ENCODE measurements around the gene NOL6. TPM values are rescaled to one million over a fixed set of nuclear protein-coding genes. Genes with fewer than 3 reads are reported as not detected.
"Not testable (repeated sequence)": the region's sequence is repeated elsewhere in the genome, so short reads cannot be mapped to it uniquely, and the experiment has no call there.

The NOL6 gene
- polyA plus RNA-seq, 1 experiment = 34.7 TPM

- TF ChIP-seq CTCF (IDR thresholded peaks at IDR 0.05; ENCODE audit: low read depth, low read length) = no peak
- CTCF ChIA-PET = interaction anchor here (4.3 kb wide), 1 partner anchor 14 kb away, joined by 17 read pairs; no protein-coding TSS in a partner anchor
- H3K4me3 ChIP-seq (ENCODE audit: low read depth, low read length) = no peak overlapping the region
- H3K9me3 ChIP-seq (ENCODE audit: control insufficient read depth, insufficient read depth, low read length) = no peaks in the 10 kb centered on the region
- no peak overlapping the region for H3K27ac ChIP-seq (ENCODE audit: low read depth, low read length)
- POLR2A ChIA-PET = no interaction called here
- DNase-seq (ENCODE audit: low read depth, low spot score) = no peak
- H3K27me3 ChIP-seq (ENCODE audit: control insufficient read depth, insufficient read depth, low read length) = peaks cover 8% of the 10 kb centered on the region
Observed at GRCh38 chr9:33429256-33429985, 44.3 kb downstream of the NOL6 start.

GRCh38 chr9:33426843-33427293 lies 46.9 kb downstream of the NOL6 start:
- no peak for TF ChIP-seq CTCF (IDR thresholded peaks at IDR 0.05; ENCODE audit: low read depth, low read length)
- H3K9me3 ChIP-seq (ENCODE audit: control insufficient read depth, insufficient read depth, low read length) = no peaks in the 10 kb centered on the region
- DNase-seq (ENCODE audit: low read depth, low spot score) = no peak
- ChIA-PET POLR2A (no interaction called here), CTCF (no interaction called here)
- H3K27ac ChIP-seq (ENCODE audit: low read depth, low read length) = no peak overlapping the region
- no peak overlapping the region for H3K4me3 ChIP-seq (ENCODE audit: low read depth, low read length)
- peaks cover 2% of the 10 kb centered on the region for H3K27me3 ChIP-seq (ENCODE audit: control insufficient read depth, insufficient read depth, low read length)

- H3K27ac ChIP-seq (ENCODE audit: low read depth, low read length) = no peak overlapping the region
- H3K4me3 ChIP-seq (ENCODE audit: low read depth, low read length) = no peak overlapping the region
- ChIA-PET CTCF (no interaction called here), POLR2A (interaction anchor here (0.6 kb wide), 1 partner anchor 42 kb away, joined by 3 read pairs; no protein-coding TSS in a partner anchor)
- no peak for TF ChIP-seq CTCF (IDR thresholded peaks at IDR 0.05; ENCODE audit: low read depth, low read length)
- DNase-seq (ENCODE audit: low read depth, low spot score) = no peak
- peaks cover 14% of the 10 kb centered on the region for H3K27me3 ChIP-seq (ENCODE audit: control insufficient read depth, insufficient read depth, low read length)
- no peaks in the 10 kb centered on the region for H3K9me3 ChIP-seq (ENCODE audit: control insufficient read depth, insufficient read depth, low read length)
Observed at GRCh38 chr9:33425128-33425533, 48.6 kb downstream of the NOL6 start.

GRCh38 chr9:33424492-33424891 lies 49.2 kb downstream of the NOL6 start:
- CTCF ChIA-PET; H3K4me3 ChIP-seq (ENCODE audit: low read depth, low read length); H3K9me3 ChIP-seq (ENCODE audit: control insufficient read depth, insufficient read depth, low read length); DNase-seq (ENCODE audit: low read depth, low spot score); H3K27ac ChIP-seq (ENCODE audit: low read depth, low read length): not testable (repeated sequence)
- peaks cover 17% of the 10 kb centered on the region for H3K27me3 ChIP-seq (ENCODE audit: control insufficient read depth, insufficient read depth, low read length)
- POLR2A ChIA-PET = interaction anchor here (0.6 kb wide), 1 partner anchor 43 kb away, joined by 3 read pairs; no protein-coding TSS in a partner anchor

GRCh38 chr9:33424043-33424442 lies 49.7 kb downstream of the NOL6 start:
- CTCF ChIA-PET; POLR2A ChIA-PET; DNase-seq (ENCODE audit: low read depth, low spot score); H3K27ac ChIP-seq (ENCODE audit: low read depth, low read length); H3K9me3 ChIP-seq (ENCODE audit: control insufficient read depth, insufficient read depth, low read length); H3K4me3 ChIP-seq (ENCODE audit: low read depth, low read length): not testable (repeated sequence)
- H3K27me3 ChIP-seq (ENCODE audit: control insufficient read depth, insufficient read depth, low read length) = peaks cover 17% of the 10 kb centered on the region

- Histone ChIP-seq H3K9me3 (ENCODE audit: control insufficient read depth, insufficient read depth, low read length) (no peaks in the 10 kb centered on the region), H3K27me3 (ENCODE audit: control insufficient read depth, insufficient read depth, low read length) (peaks cover 23% of the 10 kb centered on the region), H3K4me3 (ENCODE audit: low read depth, low read length) (no peak overlapping the region), H3K27ac (ENCODE audit: low read depth, low read length) (no peak overlapping the region)
- no peak for DNase-seq (ENCODE audit: low read depth, low spot score)
- TF ChIP-seq CTCF (IDR thresholded peaks at IDR 0.05; ENCODE audit: low read depth, low read length) = no peak
- POLR2A ChIA-PET = interaction anchor here (0.7 kb wide), 1 partner anchor 205 kb away, joined by 7 read pairs; no protein-coding TSS in a partner anchor
- CTCF ChIA-PET = interaction anchor here (0.6 to 0.7 kb wide), 2 partner anchors 25 to 38 kb away, joined by 3 to 4 read pairs; no protein-coding TSS in a partner anchor
Observed at GRCh38 chr9:33419708-33420303, 53.9 kb downstream of the NOL6 start.

Measured in AG04450 (cell line).